Measurements from ENCODE around the gene CRMP1. TPM values are rescaled to one million over a fixed set of nuclear protein-coding genes. Genes with fewer than 3 reads are reported as not detected.

Gene CRMP1
- total and polyA plus RNA-seq, 2 of the 8 experiments (the other 6 are each of a cell fraction or from before 2014, with no cell fraction given) = 120 to 131 TPM

- TF ChIP-seq CHD7 (IDR thresholded peaks at IDR 0.05; ENCODE audit: insufficient replicate concordance, low read length) = no peak
- TF ChIP-seq JUND (IDR thresholded peaks at IDR 0.05; ENCODE audit: low read length) = no peak
- TF ChIP-seq CTBP2 (IDR thresholded peaks at IDR 0.05; ENCODE audit: borderline replicate concordance, insufficient read depth, insufficient read length, low read length) = no peak
- no peak for TF ChIP-seq CEBPB (IDR thresholded peaks at IDR 0.05; ENCODE audit: low read depth, low read length)
- no peak for TF ChIP-seq YY1 (IDR thresholded peaks at IDR 0.05; ENCODE audit: low read depth, low read length)
- TF ChIP-seq SIN3A (conservative IDR thresholded peaks at IDR 0.05 in 1 of 2, IDR thresholded peaks at IDR 0.05 in 1 of 2; ENCODE audit: low read depth in 1 of 2, low read length in 2 of 2) = no peak
- no peak for TF ChIP-seq KDM4A (IDR thresholded peaks at IDR 0.05; ENCODE audit: low read depth, low read length, severe bottlenecking)
Measured at GRCh38 chr4:5799406-5799805, 93.5 kb downstream of the CRMP1 start (continued).

All from H1 (cell line).